K562 (cell line): ENCODE data around the gene RPTOR. TPM values are rescaled to one million over a fixed set of nuclear protein-coding genes. Genes with fewer than 3 reads are reported as not detected.

ENCODE experiments used
- ATAC-seq: fragments of 200-7000 bp; cut with Tn5 transposase; 3 replicates; pipeline ENCODE4 v1.9.1; 2020; ENCODE audit warnings: moderate library complexity
- BruUV-seq: library from RNA; stranded (reverse); fragments of 400-500 nt; replicated peaks from 2 replicates; lab custom pipeline; 2021; lab: Mats Ljungman, UMichigan
- CTCF ChIA-PET: fragments of 300-600 bp; formaldehyde crosslinking; extraction: SDS; loops from one replicate; lab custom pipeline; 2021; ENCODE audit warnings: low intra/inter-chr PET ratio; lab: Yijun Ruan, JAX
- POLR2A ChIA-PET: fragments of 300-600, 350-650 bp; sonication (Branson Sonifier 250); formaldehyde crosslinking; extraction: SDS; loops from one replicate; lab custom pipeline; 2021; ENCODE audit warnings: antibody characterized with exemption, inconsistent platforms; lab: Yijun Ruan, JAX
- DNase-seq, 4 experiments: peaks; one replicate each; pipeline versions ENCODE4 v3.0.0 to v3.0.0-alpha.2; 2011 to 2018; ENCODE audit warnings: low spot score in 3 of 4, mixed read lengths in 3 of 4; ENCODE audit errors: extremely low read depth in 1 of 4
- FAIRE-seq: peaks from 2 replicates; lab custom pipeline; 2011; peaks lifted over from hg19 to GRCh38; lab: Jason Lieb, UNC
- H2AFZ ChIP-seq: 2 replicates; pipeline ENCODE4 v1.6.0; 2011; ENCODE audit warnings: low read depth, low read length, control low read depth, inconsistent platforms
- H3K27ac ChIP-seq: fragments of 200-600 bp; 3 replicates; pipeline ENCODE4 v1.8.0; 2011; ENCODE audit warnings: low read depth, mild to moderate bottlenecking, control low read depth, inconsistent platforms, low read length, moderate library complexity, mixed read lengths; ENCODE audit errors: extremely low read depth
- H3K27me3 ChIP-seq, 2 experiments: fragments of 300-600 bp in 1 of 2; 2 replicates in 1 of 2; 3 replicates in 1 of 2; pipeline versions ENCODE4 v1.6.0 to v1.8.0; 2011; ENCODE audit warnings: inconsistent platforms in 2 of 2, low read length in 2 of 2, mild to moderate bottlenecking in 1 of 2, mixed read lengths in 1 of 2, moderate library complexity in 1 of 2; ENCODE audit not compliant: control insufficient read depth in 2 of 2, insufficient read depth in 2 of 2
- H3K36me3 ChIP-seq: fragments of 300-600 bp; 3 replicates; pipeline ENCODE4 v1.8.0; 2011; ENCODE audit warnings: mild to moderate bottlenecking, low read length, inconsistent platforms; ENCODE audit not compliant: control insufficient read depth, insufficient read depth
- H3K4me1 ChIP-seq, 2 experiments: fragments of 200-600 bp in 1 of 2; replicated peaks in 1 of 2; 2 replicates in 1 of 2; 3 replicates in 1 of 2; pipeline versions ENCODE4 v1.5.1 to v1.8.0; 2011; ENCODE audit warnings: inconsistent platforms in 2 of 2, low read length in 2 of 2, mild to moderate bottlenecking in 1 of 2, mixed read lengths in 1 of 2, moderate library complexity in 1 of 2; ENCODE audit not compliant: control insufficient read depth in 2 of 2, insufficient read depth in 2 of 2
- H3K4me2 ChIP-seq: 2 replicates; pipeline ENCODE4 v1.6.1; 2011; ENCODE audit warnings: low read length, control low read depth, inconsistent platforms, mixed read lengths; ENCODE audit not compliant: insufficient read depth
- H3K4me3 ChIP-seq: fragments of 200-600 bp; sonication (generic), shearing (Covaris generic); 2 replicates; pipeline ENCODE4 v1.5.1; 2016; ENCODE audit warnings: control low read depth, inconsistent platforms
- H3K79me2 ChIP-seq: fragments of 200-600 bp; 3 replicates; pipeline ENCODE4 v1.8.0; 2011; ENCODE audit warnings: low read length, inconsistent platforms; ENCODE audit not compliant: control insufficient read depth, insufficient read depth
- H3K9ac ChIP-seq, 2 experiments: 2 replicates each; pipeline versions ENCODE4 v1.6.0 to v1.6.1; 2011; ENCODE audit warnings: low read depth in 2 of 2, low read length in 2 of 2, control low read depth in 1 of 2, inconsistent platforms in 1 of 2, mild to moderate bottlenecking in 1 of 2, mixed read lengths in 1 of 2; ENCODE audit not compliant: insufficient read depth in 1 of 2
- H3K9me1 ChIP-seq: one replicate; pipeline ENCODE4 v1.6.0; 2011; ENCODE audit warnings: inconsistent platforms, mild to moderate bottlenecking, low read length, moderate library complexity; ENCODE audit not compliant: control insufficient read depth, insufficient read depth
- H3K9me3 ChIP-seq: replicated peaks from 2 replicates; pipeline ENCODE4 v1.5.1; 2011; ENCODE audit warnings: low read depth, low read length, inconsistent platforms; ENCODE audit not compliant: control insufficient read depth, insufficient read depth
- H4K20me1 ChIP-seq: replicated peaks from 2 replicates; pipeline ENCODE4 v1.6.1; 2011; ENCODE audit warnings: low read length, inconsistent platforms, mixed read lengths; ENCODE audit not compliant: control insufficient read depth, insufficient read depth
- BRF1 ChIP-seq: IDR thresholded peaks from 3 replicates; pipeline ENCODE4 v1.6.1; 2011; ENCODE audit warnings: borderline replicate concordance, mild to moderate bottlenecking; ENCODE audit not compliant: insufficient read length; ENCODE audit errors: extremely low read depth
- DIDO1 ChIP-seq: fragments of 450-650 bp; IDR thresholded peaks from 2 replicates; pipeline ENCODE4 v1.6.1; 2016; ENCODE audit warnings: low read depth, missing biosample characterization, missing genetic modification characterization
- SPI1 ChIP-seq: IDR thresholded peaks from 2 replicates; pipeline ENCODE4 v1.6.1; 2011; ENCODE audit warnings: low read depth, low read length, control low read depth, borderline replicate concordance
- ZFP1 ChIP-seq: fragments of 450-650 bp; formaldehyde crosslinking; IDR thresholded peaks from 2 replicates; pipeline ENCODE4 v1.4.0; 2020; ENCODE audit warnings: mild to moderate bottlenecking, mixed read lengths
- ZNF354B ChIP-seq: fragments of 250-450 bp; sonication (Bioruptor Pico); IDR thresholded peaks from 2 replicates; pipeline ENCODE4 v1.4.0; 2020
- ZNF507 ChIP-seq: conservative IDR thresholded peaks from 2 replicates; pipeline ENCODE4 v1.6.1; 2017; ENCODE audit warnings: missing genetic modification characterization, missing compliant biosample characterization
- WGBS: fragments of 100-300 bp; shearing (Covaris generic); methylation state at CpG from one replicate; pipeline ENCODE4 v1.1.6; 2016; ENCODE audit warnings: low coverage, mixed read lengths; ENCODE audit not compliant: insufficient coverage; ENCODE audit errors: missing lambda C conversion rate; 5-methylcytosine and 5-hydroxymethylcytosine counted together
- in situ Hi-C: fragments of 300-500 bp; cut with MboI; formaldehyde crosslinking; loops from 4 replicates; pipeline ENCODE4 v1.15.0; 2018; ENCODE audit warnings: inconsistent platforms, mixed read lengths
- intact Hi-C: fragments of 100-400 bp; cut with micrococcal nuclease; formaldehyde crosslinking; loops from 2 replicates; pipeline ENCODE4 v1.14.2; 2022
- polyA plus RNA-seq, 8 experiments: library from polyadenylated mRNA; depleted of rRNA in 4 of 8; stranded (reverse) in 5 of 8; unstranded in 3 of 8; fragments of >200 nt; fragmentation: Nextera tagmentation in 2 of 8; fragmentation: Illumina TruSeq in 1 of 8; extraction: Ambion mirVana in 2 of 8; extraction: Trizol in 1 of 8; gene quantifications; 2 replicates each; pipeline versions ENCODE4 v1.2.1 to v1.2.3, GENCODE V29; 2011 to 2014; ENCODE audit warnings: inconsistent platforms in 1 of 8, missing spikeins in 1 of 8
- total RNA-seq, 7 experiments: library from RNA; depleted of rRNA in 6 of 7; stranded (reverse); fragments of >200 nt in 6 of 7; fragmentation: Illumina TruSeq in 2 of 7; extraction: Trizol in 2 of 7; gene quantifications; 2 replicates each; pipeline versions ENCODE4 v1.2.1 to v1.2.3, GENCODE V29; 2011 to 2021; ENCODE audit warnings: low replicate concordance in 1 of 7
- TF ChIP-seq, protein P1 (sequence below), 3 experiments: fragments of 200-800 bp in 1 of 3; fragments of 250-450 bp in 1 of 3; fragments of 450-650 bp in 1 of 3; sonication (Bioruptor Pico) in 1 of 3; sonication (Bioruptor generic) in 1 of 3; formaldehyde crosslinking in 1 of 3; IDR thresholded peaks; 2 replicates each; pipeline versions ENCODE4 v1.6.1 to v1.8.0; 2016 to 2022; ENCODE audit warnings: mild to moderate bottlenecking in 2 of 3, missing genetic modification characterization in 2 of 3, missing compliant biosample characterization in 1 of 3, moderate library complexity in 1 of 3

The RPTOR gene
- total and polyA plus RNA-seq, 9 of the 15 experiments (the other 6 are each of a cell fraction or from before 2014, with no cell fraction given), result 0.24 to 54.1 (median 10.2) TPM

DNA sequence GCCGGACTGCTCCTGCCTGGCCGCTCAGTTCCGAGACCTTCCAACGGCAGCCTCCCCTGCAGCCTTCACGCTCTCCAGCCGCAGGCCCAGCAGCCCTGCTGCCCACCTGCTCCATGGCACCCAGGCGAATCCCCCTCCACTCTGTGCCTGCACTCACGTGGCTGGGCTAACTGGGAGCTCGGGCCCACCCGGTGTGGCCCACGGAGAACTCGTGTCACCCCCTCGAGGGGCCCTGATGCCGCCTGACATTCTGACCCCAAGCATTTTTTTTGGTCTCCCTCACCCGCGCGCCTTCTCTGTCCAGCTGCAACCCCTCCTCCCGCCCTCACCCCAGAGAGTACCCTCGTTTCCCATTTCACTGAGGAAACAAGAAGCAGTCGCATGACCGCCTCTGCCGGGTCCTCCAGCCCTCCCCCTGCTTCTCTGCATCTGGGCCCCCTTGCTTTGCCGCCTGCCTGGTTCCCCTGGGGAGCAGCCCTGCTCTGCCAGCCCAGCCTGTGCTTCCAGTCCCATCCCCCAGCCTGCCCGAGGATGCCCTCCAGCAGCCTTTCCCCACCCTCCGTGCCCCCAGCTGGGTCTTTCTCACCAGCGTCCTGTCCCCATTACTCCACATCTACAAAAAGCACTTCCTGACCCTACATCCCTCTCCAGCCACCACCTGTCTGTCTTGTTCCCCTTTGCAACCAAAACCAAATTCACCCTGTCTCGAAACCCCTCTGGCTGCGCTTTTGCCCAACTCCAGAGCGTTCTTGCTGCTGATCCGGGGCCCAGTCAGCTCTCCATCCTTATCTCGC is 300.6 kb downstream of the RPTOR start:
- H3K4me2 ChIP-seq, result no peak overlapping the region
- no peak overlapping the region for H3K27ac ChIP-seq
- no peaks in the 10 kb centered on the region for H3K9me3 ChIP-seq
- H3K36me3 ChIP-seq, result peaks cover 26% of the 10 kb centered on the region; the same call in 1 of the 3 replicates
- no peaks in the 10 kb centered on the region for H3K9me1 ChIP-seq
- in situ Hi-C loops (no loop called here), intact Hi-C loops (no loop called here)
- no peak overlapping the region; a peak in 2 of 4 replicates for H3K9ac ChIP-seq
- H3K27me3 ChIP-seq, result no peaks in the 10 kb centered on the region; a peak in 1 of 5 replicates
- TF ChIP-seq SPI1, result no peak
- TF ChIP-seq ZNF507 (tag), result no peak
- no peak for TF ChIP-seq ZFP1
- TF ChIP-seq, protein P1, sequence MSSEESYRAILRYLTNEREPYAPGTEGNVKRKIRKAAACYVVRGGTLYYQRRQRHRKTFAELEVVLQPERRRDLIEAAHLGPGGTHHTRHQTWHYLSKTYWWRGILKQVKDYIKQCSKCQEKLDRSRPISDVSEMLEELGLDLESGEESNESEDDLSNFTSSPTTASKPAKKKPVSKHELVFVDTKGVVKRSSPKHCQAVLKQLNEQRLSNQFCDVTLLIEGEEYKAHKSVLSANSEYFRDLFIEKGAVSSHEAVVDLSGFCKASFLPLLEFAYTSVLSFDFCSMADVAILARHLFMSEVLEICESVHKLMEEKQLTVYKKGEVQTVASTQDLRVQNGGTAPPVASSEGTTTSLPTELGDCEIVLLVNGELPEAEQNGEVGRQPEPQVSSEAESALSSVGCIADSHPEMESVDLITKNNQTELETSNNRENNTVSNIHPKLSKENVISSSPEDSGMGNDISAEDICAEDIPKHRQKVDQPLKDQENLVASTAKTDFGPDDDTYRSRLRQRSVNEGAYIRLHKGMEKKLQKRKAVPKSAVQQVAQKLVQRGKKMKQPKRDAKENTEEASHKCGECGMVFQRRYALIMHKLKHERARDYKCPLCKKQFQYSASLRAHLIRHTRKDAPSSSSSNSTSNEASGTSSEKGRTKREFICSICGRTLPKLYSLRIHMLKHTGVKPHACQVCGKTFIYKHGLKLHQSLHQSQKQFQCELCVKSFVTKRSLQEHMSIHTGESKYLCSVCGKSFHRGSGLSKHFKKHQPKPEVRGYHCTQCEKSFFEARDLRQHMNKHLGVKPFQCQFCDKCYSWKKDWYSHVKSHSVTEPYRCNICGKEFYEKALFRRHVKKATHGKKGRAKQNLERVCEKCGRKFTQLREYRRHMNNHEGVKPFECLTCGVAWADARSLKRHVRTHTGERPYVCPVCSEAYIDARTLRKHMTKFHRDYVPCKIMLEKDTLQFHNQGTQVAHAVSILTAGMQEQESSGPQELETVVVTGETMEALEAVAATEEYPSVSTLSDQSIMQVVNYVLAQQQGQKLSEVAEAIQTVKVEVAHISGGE (CRISPR knock-in tag; IDR thresholded peaks at IDR 0.05), result no peak
- TF ChIP-seq ZNF354B, result no peak
- no peak for TF ChIP-seq BRF1
- no peak for TF ChIP-seq DIDO1 (tag)
- H4K20me1 ChIP-seq, result no peaks in the 10 kb centered on the region
- BruUV-seq, result no TSS peak
- ATAC-seq (no peak), DNase-seq (no peak), FAIRE-seq (no peak)
- no peak overlapping the region for H3K4me3 ChIP-seq
- H3K4me1 ChIP-seq, result peaks cover 3 to 18% of the 10 kb centered on the region in 2 experiments; a peak in 4 of 5 replicates
- POLR2A ChIA-PET, result interaction anchor here (0.6 kb wide), 1 partner anchor 435 kb away, joined by 3 read pairs; no protein-coding TSS in a partner anchor
- H3K79me2 ChIP-seq, result no peaks in the 10 kb centered on the region
- WGBS, result 89% methylated on average over 28 of the region's 31 CpGs
- CTCF ChIA-PET, result no interaction called here
- H2AFZ ChIP-seq, result no peak overlapping the region
